NB4 (cell line): ENCODE data around the gene SCAF1.

Experiments
- MYC ChIP-seq: IDR thresholded peaks from 2 replicates; pipeline ENCODE4 v1.6.1; 2011; ENCODE audit warnings: low read depth, low read length
- POLR2A ChIP-seq: IDR thresholded peaks from 2 replicates; pipeline ENCODE4 v1.6.1; 2011; ENCODE audit warnings: mild to moderate bottlenecking; ENCODE audit not compliant: insufficient read length; ENCODE audit errors: extremely low read depth
- TF ChIP-seq, protein P1 (sequence below): IDR thresholded peaks from one replicate; pipeline ENCODE4 v1.5.1; 2012; ENCODE audit warnings: low read depth, low read length

DNA sequence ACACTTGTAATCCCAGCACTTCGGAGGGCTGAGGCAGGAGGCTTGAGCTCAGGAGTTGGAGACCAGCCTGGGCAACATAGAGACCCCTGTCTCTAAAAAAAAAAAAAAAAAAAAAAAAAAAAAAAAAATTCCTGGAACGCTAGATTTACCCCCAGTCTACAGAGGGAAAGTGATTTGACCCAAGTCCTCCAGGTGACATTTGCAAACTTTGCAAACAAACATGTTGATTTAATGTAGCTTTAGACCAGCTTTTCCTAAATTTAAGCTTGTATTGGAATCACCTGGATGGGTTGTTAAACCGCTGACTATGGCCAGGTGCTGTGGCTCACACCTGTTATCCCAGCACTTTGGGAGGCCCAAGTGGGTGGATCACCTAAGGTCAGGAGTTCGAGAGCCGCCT, 57.4 kb downstream of the SCAF1 start:
- TF ChIP-seq, protein P1, sequence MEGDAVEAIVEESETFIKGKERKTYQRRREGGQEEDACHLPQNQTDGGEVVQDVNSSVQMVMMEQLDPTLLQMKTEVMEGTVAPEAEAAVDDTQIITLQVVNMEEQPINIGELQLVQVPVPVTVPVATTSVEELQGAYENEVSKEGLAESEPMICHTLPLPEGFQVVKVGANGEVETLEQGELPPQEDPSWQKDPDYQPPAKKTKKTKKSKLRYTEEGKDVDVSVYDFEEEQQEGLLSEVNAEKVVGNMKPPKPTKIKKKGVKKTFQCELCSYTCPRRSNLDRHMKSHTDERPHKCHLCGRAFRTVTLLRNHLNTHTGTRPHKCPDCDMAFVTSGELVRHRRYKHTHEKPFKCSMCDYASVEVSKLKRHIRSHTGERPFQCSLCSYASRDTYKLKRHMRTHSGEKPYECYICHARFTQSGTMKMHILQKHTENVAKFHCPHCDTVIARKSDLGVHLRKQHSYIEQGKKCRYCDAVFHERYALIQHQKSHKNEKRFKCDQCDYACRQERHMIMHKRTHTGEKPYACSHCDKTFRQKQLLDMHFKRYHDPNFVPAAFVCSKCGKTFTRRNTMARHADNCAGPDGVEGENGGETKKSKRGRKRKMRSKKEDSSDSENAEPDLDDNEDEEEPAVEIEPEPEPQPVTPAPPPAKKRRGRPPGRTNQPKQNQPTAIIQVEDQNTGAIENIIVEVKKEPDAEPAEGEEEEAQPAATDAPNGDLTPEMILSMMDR, result no peak
- TF ChIP-seq POLR2A (no peak), MYC (no peak)
